ENCODE data around the gene KCNJ6. TPM values are rescaled to one million over a fixed set of nuclear protein-coding genes. Genes with fewer than 3 reads are reported as not detected.

The KCNJ6 gene
- total RNA-seq, 1 donor = 0.36 TPM

- H3K79me2 ChIP-seq (ENCODE audit: insufficient read depth, low read length) = no peaks in the 10 kb centered on the region
- H3K27me3 ChIP-seq (ENCODE audit: insufficient read depth, low read length) = peaks cover 19% of the 10 kb centered on the region
- H3K27ac ChIP-seq (ENCODE audit: low read depth, low read length) = no peak overlapping the region
- DNase-seq (ENCODE audit: insufficient read length, low spot score, missing footprints) = no peak
- peaks cover 15% of the 10 kb centered on the region for H3K4me1 ChIP-seq (ENCODE audit: insufficient read depth, low read length)
- H3K4me2 ChIP-seq (ENCODE audit: insufficient read depth, low read length) = no peak overlapping the region
- H3K4me3 ChIP-seq (ENCODE audit: insufficient read depth, low read length) = no peak overlapping the region
- H2AFZ ChIP-seq (ENCODE audit: low read length) = no peak overlapping the region
- H4K20me1 ChIP-seq (ENCODE audit: insufficient read depth, low read length) = no peaks in the 10 kb centered on the region
- H3K9me3 ChIP-seq (ENCODE audit: low read depth, low read length) = no peaks in the 10 kb centered on the region
- no peak for TF ChIP-seq CTCF (IDR thresholded peaks at IDR 0.05; ENCODE audit: extremely low read depth, low read depth, low read length)
- H3K36me3 ChIP-seq (ENCODE audit: insufficient read depth, low read length) = no peaks in the 10 kb centered on the region
These were observed 347.8 kb downstream of the KCNJ6 start for GRCh38 chr21:37568415-37568814.

- Histone ChIP-seq H2AFZ (ENCODE audit: low read length) (no peak overlapping the region), H3K9me3 (ENCODE audit: low read depth, low read length) (no peaks in the 10 kb centered on the region), H3K27ac (ENCODE audit: low read depth, low read length) (no peak overlapping the region), H3K4me2 (ENCODE audit: insufficient read depth, low read length) (no peak overlapping the region), H3K4me1 (ENCODE audit: insufficient read depth, low read length) (peaks cover 19% of the 10 kb centered on the region), H3K79me2 (ENCODE audit: insufficient read depth, low read length) (no peaks in the 10 kb centered on the region), H3K36me3 (ENCODE audit: insufficient read depth, low read length) (no peaks in the 10 kb centered on the region), H3K4me3 (ENCODE audit: insufficient read depth, low read length) (no peak overlapping the region), H3K27me3 (ENCODE audit: insufficient read depth, low read length) (peaks cover 18% of the 10 kb centered on the region), H4K20me1 (ENCODE audit: insufficient read depth, low read length) (no peaks in the 10 kb centered on the region)
- no peak for DNase-seq (ENCODE audit: insufficient read length, low spot score, missing footprints)
- TF ChIP-seq CTCF (IDR thresholded peaks at IDR 0.05; ENCODE audit: extremely low read depth, low read depth, low read length) = no peak
These were observed 349.3 kb downstream of the KCNJ6 start for GRCh38 chr21:37566790-37567615.

- peak overlapping the region; percentile 99 for H3K27ac ChIP-seq (ENCODE audit: low read depth, low read length)
- DNase-seq (ENCODE audit: insufficient read length, low spot score, missing footprints) = no peak
These were observed 350.6 kb downstream of the KCNJ6 start for GRCh38 chr21:37565530-37566223.

More at GRCh38 chr21:37565530-37566223, 350.6 kb downstream of the KCNJ6 start:
- peak overlapping the region; percentile 99 for H3K4me2 ChIP-seq (ENCODE audit: insufficient read depth, low read length)
- H3K27me3 ChIP-seq (ENCODE audit: insufficient read depth, low read length) = peaks cover 6% of the 10 kb centered on the region
- no peaks in the 10 kb centered on the region for H3K9me3 ChIP-seq (ENCODE audit: low read depth, low read length)
- TF ChIP-seq CTCF (IDR thresholded peaks at IDR 0.05; ENCODE audit: extremely low read depth, low read depth, low read length) = peak; percentile 12
- no peaks in the 10 kb centered on the region for H3K79me2 ChIP-seq (ENCODE audit: insufficient read depth, low read length)
- H3K36me3 ChIP-seq (ENCODE audit: insufficient read depth, low read length) = no peaks in the 10 kb centered on the region
- peaks cover 19% of the 10 kb centered on the region for H3K4me1 ChIP-seq (ENCODE audit: insufficient read depth, low read length)
- peak overlapping the region; percentile 59 for H3K4me3 ChIP-seq (ENCODE audit: insufficient read depth, low read length)
- H2AFZ ChIP-seq (ENCODE audit: low read length) = peak overlapping the region; percentile 36
- H4K20me1 ChIP-seq (ENCODE audit: insufficient read depth, low read length) = no peaks in the 10 kb centered on the region
